GM18502 (cell line): ENCODE measurements around the gene COPZ1.

Source experiments
- ATAC-seq: cut with Tn5 transposase; IDR thresholded peaks from one replicate; pipeline ENCODE4 v1.9.1; 2021; ENCODE audit warnings: mild to moderate bottlenecking; ENCODE audit not compliant: unreplicated experiment, poor library complexity

COPZ1 gene

DNA sequence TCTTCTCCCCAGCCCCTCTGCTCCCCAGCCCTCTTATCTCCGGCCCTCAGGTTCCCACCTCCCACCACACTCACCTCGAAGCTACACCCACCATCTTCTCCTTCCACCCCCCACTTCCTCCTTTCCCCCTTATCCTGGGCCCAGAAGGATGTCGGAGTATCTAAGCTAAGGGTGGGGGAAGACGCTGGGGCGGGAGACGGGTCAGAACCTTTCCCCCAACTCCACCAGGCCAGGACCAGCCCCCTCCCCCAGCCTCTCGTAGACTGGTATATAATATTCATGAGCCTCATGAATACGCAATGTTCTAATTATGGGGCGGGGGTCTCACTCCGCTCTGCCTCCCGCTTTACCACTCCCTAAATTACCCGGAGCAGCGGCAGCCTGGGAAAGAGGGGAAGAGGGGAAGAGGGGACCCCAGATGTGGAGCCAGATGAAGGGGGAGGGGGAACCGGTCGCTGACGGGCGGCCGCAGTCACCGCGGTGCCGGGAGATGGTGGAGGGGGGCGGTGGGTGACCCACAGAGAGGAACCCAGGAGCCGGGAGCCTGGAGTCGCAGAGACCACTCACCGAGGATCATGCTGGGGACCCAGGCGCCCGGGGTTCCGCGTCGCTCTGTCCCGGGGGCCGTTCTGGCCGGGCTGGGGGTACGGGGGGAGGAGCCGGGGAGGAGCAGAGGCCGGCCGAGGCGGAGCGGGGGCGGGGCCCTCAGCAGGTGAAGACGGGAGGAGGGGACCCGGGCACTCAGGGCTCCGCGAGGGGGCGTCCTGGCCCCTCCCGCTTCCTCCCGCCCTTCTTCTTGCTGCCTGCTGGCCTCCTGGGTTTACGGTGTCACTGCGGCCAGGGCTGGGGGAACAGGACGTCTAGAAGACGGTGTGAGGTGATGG, 66.0 kb downstream of the COPZ1 start:
- peak; percentile 71 for ATAC-seq

GRCh38 chr12:54392485-54393206, 67.7 kb downstream of the COPZ1 start:
- no peak for ATAC-seq

DNA sequence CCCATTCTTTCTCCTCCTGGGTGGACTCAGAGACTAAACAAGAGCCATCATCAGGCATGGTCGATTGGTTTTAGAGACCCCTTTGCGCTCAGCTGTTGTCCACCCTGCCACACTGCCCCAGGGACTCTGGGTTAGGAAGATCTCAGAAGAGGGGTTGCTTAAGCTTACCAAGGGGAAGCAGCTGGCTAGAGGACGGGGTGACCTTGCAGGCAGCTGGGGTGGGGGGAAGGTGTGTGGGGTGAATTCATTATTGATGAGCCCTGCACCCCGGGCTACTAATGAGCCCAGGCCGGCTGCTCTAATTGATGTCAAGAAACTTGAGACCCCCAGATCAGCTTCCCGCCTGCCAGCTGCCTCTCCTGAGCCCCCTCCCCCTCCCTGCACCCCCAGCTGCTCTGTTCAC, 68.3 kb downstream of the COPZ1 start:
- no peak for ATAC-seq

DNA sequence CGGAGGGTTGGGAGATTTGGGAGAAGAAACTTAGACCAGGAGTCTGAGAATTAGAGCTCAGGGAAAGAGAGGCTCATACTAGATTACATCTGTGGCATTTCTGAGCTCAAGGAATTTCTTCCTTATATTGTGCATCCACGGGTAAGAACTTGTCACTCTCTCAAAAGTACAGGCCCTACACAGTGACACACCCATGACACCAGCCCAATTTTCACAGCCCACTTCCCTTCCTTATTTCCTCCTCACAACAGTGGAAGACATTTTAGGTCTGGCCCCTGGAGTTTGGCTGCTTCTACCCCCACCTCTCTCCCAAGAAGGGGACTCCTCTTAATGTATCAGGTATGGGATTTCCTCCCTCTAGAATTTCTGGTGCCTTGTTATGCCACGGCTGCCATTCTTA, 68.8 kb downstream of the COPZ1 start:
- no peak for ATAC-seq

DNA sequence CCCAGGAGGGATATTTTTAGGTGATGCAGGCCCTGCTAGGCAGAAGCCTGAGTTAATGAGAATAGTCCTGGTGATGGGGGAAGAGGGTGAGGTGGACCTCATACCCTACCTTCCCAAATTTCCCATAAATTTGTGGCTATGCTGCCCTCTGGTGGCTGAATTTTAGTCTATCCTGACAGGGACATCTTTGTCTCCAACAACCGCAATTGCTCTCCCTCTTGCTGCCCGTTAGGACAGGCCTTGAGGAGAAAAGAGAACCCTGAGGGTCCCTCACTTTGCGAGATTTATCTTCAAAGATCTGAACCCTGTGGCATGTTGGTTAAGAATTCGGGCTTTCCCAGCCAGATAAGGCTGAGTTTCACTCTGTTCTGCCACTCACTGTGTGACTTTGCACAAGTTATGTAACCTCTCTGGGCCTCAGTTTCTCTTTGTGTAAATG, 69.4 kb downstream of the COPZ1 start:
- no peak for ATAC-seq

DNA sequence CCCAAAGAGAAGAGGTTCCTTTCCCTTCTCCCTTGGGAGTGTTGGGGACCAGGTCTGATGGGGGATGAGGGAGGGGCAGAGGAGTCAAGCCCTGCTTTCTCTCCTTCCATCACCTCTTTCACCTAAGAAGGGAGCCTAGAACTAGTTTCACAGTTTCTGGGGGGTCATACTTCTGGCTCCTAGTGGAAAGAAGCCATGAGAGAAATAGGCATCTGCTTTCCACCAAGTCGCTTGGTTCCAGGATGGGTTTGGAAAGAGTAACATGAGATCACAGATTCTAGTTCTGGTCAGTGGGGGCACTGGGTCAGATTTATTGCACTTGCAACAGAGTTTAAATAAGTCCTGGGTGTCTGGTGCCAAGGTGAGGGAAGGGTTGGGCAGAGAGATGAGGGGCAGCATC, 70.1 kb downstream of the COPZ1 start:
- no peak for ATAC-seq

GRCh38 chr12:54395545-54395944, 70.6 kb downstream of the COPZ1 start:
- no peak for ATAC-seq

DNA sequence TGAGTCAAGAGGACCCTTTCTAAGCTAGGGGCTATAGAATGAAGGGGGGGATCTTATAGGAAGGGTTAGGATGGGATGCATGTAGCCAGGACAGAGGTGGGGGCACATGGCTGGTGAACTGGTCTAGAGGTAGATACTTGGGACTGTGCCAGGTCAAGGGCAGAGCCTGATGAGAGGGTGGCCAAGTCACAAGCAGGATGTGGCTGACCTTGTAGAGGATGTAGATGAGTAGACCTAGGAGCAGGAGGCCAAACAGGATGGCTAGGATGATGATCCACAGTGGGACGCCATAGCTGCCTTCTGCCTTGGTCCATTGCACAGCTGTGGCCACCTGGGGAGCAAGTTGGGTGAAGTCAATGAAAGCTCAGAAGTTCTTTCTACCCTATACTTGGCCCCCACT, 72.2 kb downstream of the COPZ1 start:
- ATAC-seq, result no peak

GRCh38 chr12:54398218-54398617, 73.3 kb downstream of the COPZ1 start:
- ATAC-seq, result no peak

GRCh38 chr12:54398995-54399793, 74.3 kb downstream of the COPZ1 start:
- ATAC-seq, result peak; percentile 83

GRCh38 chr12:54401119-54401518, 76.2 kb downstream of the COPZ1 start:
- no peak for ATAC-seq
